ENCODE data around the gene SH3D19. TPM values are rescaled to one million over a fixed set of nuclear protein-coding genes. Genes with fewer than 3 reads are reported as not detected.
A peak's percentile ranks its signal among the peaks of the same experiment; 100 is the strongest.

The SH3D19 gene
- total and polyA plus RNA-seq, 2 of the 4 experiments (the other 2 are of a cell fraction): 14.4 to 27.2 TPM

DNA sequence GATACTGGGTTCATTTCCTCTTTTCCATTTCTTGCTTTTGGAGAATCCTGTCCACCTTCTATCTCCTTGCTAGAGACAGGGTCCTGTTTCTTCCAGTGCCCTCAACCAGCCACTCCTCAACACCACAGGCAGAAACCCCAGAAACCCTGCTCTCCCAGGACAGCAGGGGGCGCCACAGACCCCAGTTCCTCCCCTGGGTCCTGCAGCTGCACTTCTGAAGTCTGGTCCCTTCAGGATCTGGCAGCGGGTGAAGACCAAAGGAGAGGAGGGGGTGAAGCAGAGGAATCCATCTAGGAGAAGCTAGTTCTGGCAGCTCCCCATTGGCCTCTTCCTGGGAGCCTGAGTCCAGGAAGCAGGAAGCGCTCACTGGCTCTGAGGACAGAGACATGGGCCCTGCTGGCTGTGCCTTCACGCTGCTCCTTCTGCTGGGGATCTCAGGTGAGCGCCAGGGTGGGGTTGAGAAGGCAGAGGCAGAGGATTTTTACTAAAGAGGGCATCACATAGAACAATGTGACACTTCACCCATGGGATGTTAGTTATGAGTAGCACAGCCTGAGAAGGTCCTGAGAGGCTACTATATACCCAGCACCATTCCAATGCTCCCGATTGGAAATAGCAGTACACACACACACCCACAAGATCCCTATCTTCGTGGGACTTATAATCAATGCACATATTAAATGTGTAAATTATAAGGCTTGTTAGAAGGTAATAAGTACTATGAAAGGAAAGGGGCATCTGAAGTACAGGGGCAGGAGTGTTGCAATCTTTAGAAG lies 48.4 kb downstream of the SH3D19 start, which contains the start of gene PRSS48:
Gene PRSS48 (plus strand): TSS at position 375 of the 776 bp plus-strand sequence. CDS start 12 bp downstream, at position 387.
- intact Hi-C loops (cut with micrococcal nuclease) (loop anchor here (1.0 to 5.0 kb wide), 3 partner anchors 85 to 328 kb away; no protein-coding TSS in a partner anchor), dilution Hi-C loops (cut with HindIII; ENCODE audit: low sequenced_read_pairs, unreplicated experiment) (no loop called here), in situ Hi-C loops (cut with MboI; ENCODE audit: low sequenced_read_pairs) (no loop called here)
- Histone ChIP-seq H3K9me1 (ENCODE audit: insufficient read depth, low read length) (0 out of 2 replicates have a peak, but pooled peaks cover 3% of the 10 kb centered on the region), H4K8ac (ENCODE audit: low read depth in 2 of 2, low read length in 2 of 2) (no peak within 1 kb of the TSS), H4K5ac (ENCODE audit: low read depth, low read length) (no peak within 1 kb of the TSS), H2BK120ac (ENCODE audit: low read depth, low read length) (no peak within 1 kb of the TSS), H3K9me3 (ENCODE audit: control insufficient read depth, insufficient read depth, low read length) (no peaks in the 10 kb centered on the region), H3K36me3 (ENCODE audit: control insufficient read depth, insufficient read depth, low read length) (no peaks in the 10 kb centered on the region), H3K4me2 (ENCODE audit: low read depth, low read length) (no peak within 1 kb of the TSS), H3K14ac (replicated peaks; ENCODE audit: low read depth, low read length) (no peak within 1 kb of the TSS), H3K4me3 (ENCODE audit: insufficient read depth, low read depth, low read length) (no peak within 1 kb of the TSS), H2AFZ (replicated peaks; ENCODE audit: low read length, poor library complexity) (no peak within 1 kb of the TSS), H3K27me3 (ENCODE audit: control insufficient read depth, insufficient read depth, low read length) (no peaks in the 10 kb centered on the region), H3K4ac (ENCODE audit: low read depth, low read length) (no peak within 1 kb of the TSS), H2BK15ac (ENCODE audit: low read depth, low read length) (no peak within 1 kb of the TSS), H2AK9ac (replicated peaks; ENCODE audit: low read depth, low read length, poor library complexity) (no peak within 1 kb of the TSS), H4K20me1 (ENCODE audit: insufficient read depth, low read length) (no peaks in the 10 kb centered on the region), H3K79me1 (ENCODE audit: low read depth in 1 of 2, low read length in 2 of 2) (no peaks in the 10 kb centered on the region; a peak in 1 of 4 replicates), H4K91ac (ENCODE audit: insufficient read depth, low read depth, low read length) (no peak within 1 kb of the TSS), H3K56ac (ENCODE audit: extremely low read depth, insufficient read depth, low read length) (no peak within 1 kb of the TSS), H3K18ac (ENCODE audit: low read depth, low read length) (no peak within 1 kb of the TSS), H2BK20ac (ENCODE audit: low read depth, low read length) (no peak within 1 kb of the TSS), H2BK5ac (ENCODE audit: low read depth, low read length, poor library complexity, severe bottlenecking) (no peak within 1 kb of the TSS), H2AK5ac (ENCODE audit: low read depth, low read length) (no peak within 1 kb of the TSS), H3K9ac (ENCODE audit: low read depth, low read length) (no peak within 1 kb of the TSS), H3K4me1 (ENCODE audit: control insufficient read depth, insufficient read depth, low read length) (0 out of 2 replicates have a peak, but pooled peaks cover 1% of the 10 kb centered on the region), H3K23ac (ENCODE audit: low read depth, low read length) (no peak within 1 kb of the TSS), H3K27ac (ENCODE audit: insufficient read depth, low read length) (no peak within 1 kb of the TSS)
- DNase-seq: peak; percentile 32
- ChIA-PET CTCF (interaction anchor here (0.6 to 2.1 kb wide), 10 partner anchors 8 to 336 kb away, joined by 3 to 8 read pairs (median 4); no protein-coding TSS in a partner anchor), POLR2A (ENCODE audit: unreplicated experiment) (no interaction called here)
- no CpG with 5 or more reads among the region's 7 CpGs for WGBS, 2 experiments (ENCODE audit: extremely low coverage in 2 of 2, insufficient read length in 1 of 2)
- ATAC-seq (ENCODE audit: low read depth): peak; percentile 81
- BruUV-seq (replicated peaks): no TSS peak
- no peak for TF ChIP-seq CHD1 (IDR thresholded peaks at IDR 0.05; ENCODE audit: low read depth, low read length)
- no peak for TF ChIP-seq RCOR1 (IDR thresholded peaks at IDR 0.05; ENCODE audit: insufficient replicate concordance, low read length)
- no peak for TF ChIP-seq RFX5 (IDR thresholded peaks at IDR 0.05; ENCODE audit: low read depth, low read length)
- no peak for TF ChIP-seq POLR2A (IDR thresholded peaks at IDR 0.05; ENCODE audit: low read depth, low read length)
- TF ChIP-seq, protein P1, sequence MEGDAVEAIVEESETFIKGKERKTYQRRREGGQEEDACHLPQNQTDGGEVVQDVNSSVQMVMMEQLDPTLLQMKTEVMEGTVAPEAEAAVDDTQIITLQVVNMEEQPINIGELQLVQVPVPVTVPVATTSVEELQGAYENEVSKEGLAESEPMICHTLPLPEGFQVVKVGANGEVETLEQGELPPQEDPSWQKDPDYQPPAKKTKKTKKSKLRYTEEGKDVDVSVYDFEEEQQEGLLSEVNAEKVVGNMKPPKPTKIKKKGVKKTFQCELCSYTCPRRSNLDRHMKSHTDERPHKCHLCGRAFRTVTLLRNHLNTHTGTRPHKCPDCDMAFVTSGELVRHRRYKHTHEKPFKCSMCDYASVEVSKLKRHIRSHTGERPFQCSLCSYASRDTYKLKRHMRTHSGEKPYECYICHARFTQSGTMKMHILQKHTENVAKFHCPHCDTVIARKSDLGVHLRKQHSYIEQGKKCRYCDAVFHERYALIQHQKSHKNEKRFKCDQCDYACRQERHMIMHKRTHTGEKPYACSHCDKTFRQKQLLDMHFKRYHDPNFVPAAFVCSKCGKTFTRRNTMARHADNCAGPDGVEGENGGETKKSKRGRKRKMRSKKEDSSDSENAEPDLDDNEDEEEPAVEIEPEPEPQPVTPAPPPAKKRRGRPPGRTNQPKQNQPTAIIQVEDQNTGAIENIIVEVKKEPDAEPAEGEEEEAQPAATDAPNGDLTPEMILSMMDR (conservative IDR thresholded peaks at IDR 0.05; ENCODE audit: low read depth, low read length): peak; percentile 70
- peak; percentile 65 for TF ChIP-seq SMC3 (IDR thresholded peaks at IDR 0.05; ENCODE audit: low read depth, low read length)
- TF ChIP-seq CEBPB (IDR thresholded peaks at IDR 0.05; ENCODE audit: low read depth, low read length): no peak
- TF ChIP-seq, protein P2, sequence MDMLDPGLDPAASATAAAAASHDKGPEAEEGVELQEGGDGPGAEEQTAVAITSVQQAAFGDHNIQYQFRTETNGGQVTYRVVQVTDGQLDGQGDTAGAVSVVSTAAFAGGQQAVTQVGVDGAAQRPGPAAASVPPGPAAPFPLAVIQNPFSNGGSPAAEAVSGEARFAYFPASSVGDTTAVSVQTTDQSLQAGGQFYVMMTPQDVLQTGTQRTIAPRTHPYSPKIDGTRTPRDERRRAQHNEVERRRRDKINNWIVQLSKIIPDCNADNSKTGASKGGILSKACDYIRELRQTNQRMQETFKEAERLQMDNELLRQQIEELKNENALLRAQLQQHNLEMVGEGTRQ (IDR thresholded peaks at IDR 0.05; ENCODE audit: low read depth, low read length): no peak
- no peak for TF ChIP-seq MAFK (IDR thresholded peaks at IDR 0.05; ENCODE audit: low read depth, low read length)
- no peak for TF ChIP-seq NFE2L2 (IDR thresholded peaks at IDR 0.05; ENCODE audit: low read depth, low read length)
- TF ChIP-seq RAD21 (IDR thresholded peaks at IDR 0.05; ENCODE audit: low read length): peak; percentile 75
- TF ChIP-seq, protein P3, sequence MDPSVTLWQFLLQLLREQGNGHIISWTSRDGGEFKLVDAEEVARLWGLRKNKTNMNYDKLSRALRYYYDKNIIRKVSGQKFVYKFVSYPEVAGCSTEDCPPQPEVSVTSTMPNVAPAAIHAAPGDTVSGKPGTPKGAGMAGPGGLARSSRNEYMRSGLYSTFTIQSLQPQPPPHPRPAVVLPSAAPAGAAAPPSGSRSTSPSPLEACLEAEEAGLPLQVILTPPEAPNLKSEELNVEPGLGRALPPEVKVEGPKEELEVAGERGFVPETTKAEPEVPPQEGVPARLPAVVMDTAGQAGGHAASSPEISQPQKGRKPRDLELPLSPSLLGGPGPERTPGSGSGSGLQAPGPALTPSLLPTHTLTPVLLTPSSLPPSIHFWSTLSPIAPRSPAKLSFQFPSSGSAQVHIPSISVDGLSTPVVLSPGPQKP (IDR thresholded peaks at IDR 0.05; ENCODE audit: borderline replicate concordance, low read depth, low read length): no peak
- TF ChIP-seq MAZ (IDR thresholded peaks at IDR 0.05; ENCODE audit: borderline replicate concordance, low read depth, low read length): no peak
